Duodenal mucosa (tissue), 2 donors: ENCODE data around the gene IGFLR1.

Experiments
- H3K27ac ChIP-seq: one replicate; pipeline ENCODE4 v1.7.0; 2013; ENCODE audit warnings: low read depth, low read length
- H3K27me3 ChIP-seq, 2 donors: one replicate each; pipeline ENCODE4 v1.7.0; 2013; ENCODE audit warnings: low read length in 2 of 2, control low read depth in 1 of 2; ENCODE audit not compliant: insufficient read depth in 2 of 2, control insufficient read depth in 1 of 2
- H3K36me3 ChIP-seq, 2 donors: one replicate each; pipeline ENCODE4 v1.7.0; 2013; ENCODE audit warnings: low read length in 2 of 2, control low read depth in 1 of 2; ENCODE audit not compliant: insufficient read depth in 2 of 2, control insufficient read depth in 1 of 2
- H3K4me1 ChIP-seq, 2 donors: one replicate each; pipeline ENCODE4 v1.7.0; 2013; ENCODE audit warnings: low read length in 2 of 2, control low read depth in 1 of 2; ENCODE audit not compliant: insufficient read depth in 2 of 2, control insufficient read depth in 1 of 2
- H3K4me3 ChIP-seq, 2 donors: one replicate each; pipeline ENCODE4 v1.7.0; 2013; ENCODE audit warnings: low read length in 2 of 2, low read depth in 1 of 2
- H3K9ac ChIP-seq, 2 donors: one replicate each; pipeline ENCODE4 v1.7.0; 2013; ENCODE audit warnings: low read length in 2 of 2, low read depth in 1 of 2
- H3K9me3 ChIP-seq, 2 donors: one replicate each; pipeline ENCODE4 v1.7.0; 2013; ENCODE audit warnings: low read length in 2 of 2, control low read depth in 1 of 2; ENCODE audit not compliant: control insufficient read depth in 1 of 2

Gene IGFLR1

DNA sequence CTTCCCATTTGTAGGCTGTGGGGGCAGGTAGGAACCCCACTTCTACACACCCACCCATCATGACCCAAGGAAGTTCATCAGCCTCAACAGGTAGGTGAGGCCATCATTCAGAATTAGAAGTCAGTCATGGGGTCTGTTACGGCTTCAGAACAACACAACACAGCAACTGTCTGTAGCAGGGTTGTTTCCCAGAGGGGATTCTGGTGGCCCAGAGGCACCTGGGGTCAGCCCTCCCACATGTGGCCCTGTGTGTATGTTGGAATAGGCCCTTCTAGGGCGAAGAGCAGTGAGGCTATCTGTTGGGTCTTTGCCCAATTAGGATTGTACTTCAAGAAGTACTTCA, 3.4 kb downstream of the IGFLR1 start:
- Histone ChIP-seq H3K4me3 (no peak overlapping the region), H3K36me3 (peaks cover 33 to 49% of the 10 kb centered on the region in 2 donors), H3K27ac (no peak overlapping the region), H3K9me3 (no peaks in the 10 kb centered on the region), H3K27me3 (no peaks in the 10 kb centered on the region), H3K9ac (no peak overlapping the region), H3K4me1 (peaks cover 4 to 13% of the 10 kb centered on the region in 2 donors)

DNA sequence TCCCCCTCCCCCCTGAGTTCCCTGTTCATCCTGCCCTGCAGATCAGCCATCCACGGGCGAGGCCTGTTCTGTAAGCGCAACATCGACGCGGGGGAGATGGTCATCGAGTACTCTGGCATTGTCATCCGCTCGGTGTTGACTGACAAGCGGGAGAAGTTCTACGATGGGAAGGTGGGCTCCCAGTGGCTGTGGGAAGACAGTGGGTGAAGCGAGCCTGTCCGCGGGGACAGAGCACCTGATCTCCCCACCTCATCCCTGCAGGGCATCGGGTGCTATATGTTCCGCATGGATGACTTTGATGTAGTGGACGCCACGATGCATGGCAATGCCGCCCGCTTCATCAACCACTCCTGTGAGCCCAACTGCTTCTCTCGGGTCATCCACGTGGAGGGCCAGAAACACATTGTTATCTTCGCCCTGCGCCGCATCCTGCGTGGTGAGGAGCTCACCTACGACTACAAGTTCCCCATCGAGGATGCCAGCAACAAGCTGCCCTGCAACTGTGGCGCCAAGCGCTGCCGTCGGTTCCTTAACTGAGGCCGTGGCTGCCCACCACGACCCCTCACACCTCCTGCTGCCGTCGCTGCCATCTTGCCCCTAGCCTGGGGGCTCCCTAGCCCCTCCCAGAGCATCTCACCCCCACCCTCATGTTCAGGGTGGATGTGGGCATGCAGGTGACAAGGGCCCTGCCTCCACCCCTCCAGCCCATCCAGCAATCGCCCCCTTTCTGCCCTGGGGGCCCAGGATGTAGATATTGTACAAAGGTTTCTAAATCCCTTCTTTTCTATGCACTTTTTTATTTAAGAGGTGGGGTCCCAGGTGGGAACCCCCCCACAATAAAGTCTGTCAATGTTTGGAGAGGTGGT, 4.0 kb downstream of the IGFLR1 start:
- no peak overlapping the region for H3K9ac ChIP-seq
- H3K4me1 ChIP-seq: peaks cover 2 to 12% of the 10 kb centered on the region in 2 donors
- H3K27ac ChIP-seq: no peak overlapping the region
- H3K9me3 ChIP-seq: no peaks in the 10 kb centered on the region
- H3K27me3 ChIP-seq: no peaks in the 10 kb centered on the region
- H3K4me3 ChIP-seq: no peak overlapping the region
- H3K36me3 ChIP-seq: peaks cover 33 to 56% of the 10 kb centered on the region in 2 donors

DNA sequence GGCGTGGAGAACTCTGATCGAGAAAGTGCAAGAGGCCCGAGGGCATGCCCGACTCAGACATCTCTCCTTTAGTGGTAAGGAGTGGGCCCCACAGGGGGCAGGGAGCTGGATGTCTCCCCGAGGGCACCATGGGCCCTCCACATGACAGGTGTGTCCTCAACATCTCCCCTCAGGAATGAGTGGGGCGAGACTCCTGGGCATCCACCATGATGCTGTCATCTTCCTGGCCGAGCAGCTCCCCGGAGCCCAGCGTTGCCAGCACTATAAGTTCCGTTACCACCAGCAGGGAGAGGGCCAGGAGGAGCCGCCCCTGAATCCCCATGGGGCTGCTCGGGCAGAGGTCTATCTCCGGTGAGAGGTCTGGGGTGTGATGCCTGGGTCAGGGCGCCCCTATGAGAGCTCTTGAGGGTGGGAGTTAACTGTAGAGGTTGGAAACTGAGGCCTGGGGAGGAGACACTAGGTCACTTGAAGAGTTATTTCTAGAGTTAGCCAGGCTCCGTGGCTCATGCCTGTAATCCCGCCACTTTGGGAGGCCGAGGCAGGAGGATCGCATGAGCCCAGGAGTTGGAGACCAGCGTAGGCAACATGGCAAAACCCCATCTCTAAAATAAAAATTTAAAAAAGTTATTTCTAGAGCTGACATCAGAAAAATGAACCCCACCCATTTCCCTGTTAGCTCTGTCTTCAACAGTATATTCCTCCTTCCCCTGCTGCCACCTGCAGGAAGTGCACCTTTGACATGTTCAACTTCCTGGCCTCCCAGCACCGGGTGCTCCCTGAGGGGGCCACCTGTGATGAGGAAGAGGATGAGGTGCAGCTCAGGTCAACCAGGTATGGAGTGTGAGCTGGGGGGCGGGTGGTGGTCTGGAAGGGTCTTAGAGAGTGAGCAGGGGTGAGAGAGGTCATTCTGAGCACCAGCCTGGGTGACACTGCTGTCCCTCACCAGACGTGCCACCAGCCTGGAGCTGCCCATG, 5.1 kb downstream of the IGFLR1 start:
- no peaks in the 10 kb centered on the region for H3K27me3 ChIP-seq
- no peak overlapping the region for H3K4me3 ChIP-seq
- H3K9ac ChIP-seq: no peak overlapping the region
- H3K9me3 ChIP-seq: no peaks in the 10 kb centered on the region
- H3K36me3 ChIP-seq: peaks cover 32 to 60% of the 10 kb centered on the region in 2 donors
- H3K27ac ChIP-seq: no peak overlapping the region
- H3K4me1 ChIP-seq: peaks cover 2 to 12% of the 10 kb centered on the region in 2 donors

DNA sequence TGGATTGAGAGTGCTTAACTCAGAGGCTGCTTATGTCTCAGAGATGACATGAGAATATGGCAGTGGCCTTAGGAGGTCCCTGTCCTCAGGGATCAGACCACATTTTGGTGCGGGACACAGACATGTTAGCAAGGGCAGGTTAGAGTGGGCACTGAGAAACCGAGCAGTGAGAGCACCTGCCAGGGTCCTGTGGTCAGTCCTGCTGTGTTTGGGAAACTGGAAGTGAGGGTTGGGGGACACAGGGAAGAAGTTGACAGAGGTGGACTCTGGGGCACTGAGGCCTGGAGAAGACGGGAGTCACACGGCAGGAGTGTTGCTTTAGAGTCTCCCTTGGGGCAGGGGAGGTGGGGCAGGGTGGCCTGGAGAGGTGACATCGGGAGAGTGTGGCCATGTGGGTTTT, 7.4 kb downstream of the IGFLR1 start:
- no peaks in the 10 kb centered on the region for H3K27me3 ChIP-seq
- peaks cover 0 to 4% of the 10 kb centered on the region in 2 donors for H3K4me1 ChIP-seq
- H3K9me3 ChIP-seq: no peaks in the 10 kb centered on the region
- H3K9ac ChIP-seq: no peak overlapping the region
- H3K36me3 ChIP-seq: peaks cover 47 to 83% of the 10 kb centered on the region in 2 donors
- H3K27ac ChIP-seq: no peak overlapping the region
- no peak overlapping the region for H3K4me3 ChIP-seq

DNA sequence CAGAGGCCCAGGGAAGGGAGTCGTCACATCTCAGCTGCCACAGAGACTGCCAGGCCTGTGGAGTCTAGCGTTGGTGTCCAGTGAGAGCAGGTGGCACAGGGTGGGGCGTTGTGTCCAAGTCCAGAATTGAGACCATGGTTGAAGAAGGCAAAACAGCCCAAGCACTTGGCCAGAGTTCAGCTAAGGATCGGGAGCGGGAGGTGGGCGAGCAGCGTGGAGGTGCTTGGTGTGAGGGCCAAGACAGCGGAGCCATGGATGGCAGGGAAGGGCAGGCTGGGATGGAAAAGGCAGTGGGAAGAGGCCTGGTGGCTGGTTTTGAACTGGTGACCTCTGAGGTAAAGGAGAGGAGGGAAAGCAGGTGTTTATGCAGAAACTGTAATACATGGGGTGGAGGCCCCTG, 8.0 kb downstream of the IGFLR1 start:
- H3K27ac ChIP-seq: no peak overlapping the region
- H3K27me3 ChIP-seq: no peaks in the 10 kb centered on the region
- no peak overlapping the region for H3K9ac ChIP-seq
- peaks cover 53 to 89% of the 10 kb centered on the region in 2 donors for H3K36me3 ChIP-seq
- no peak overlapping the region for H3K4me3 ChIP-seq
- no peaks in the 10 kb centered on the region for H3K4me1 ChIP-seq
- H3K9me3 ChIP-seq: no peaks in the 10 kb centered on the region

DNA sequence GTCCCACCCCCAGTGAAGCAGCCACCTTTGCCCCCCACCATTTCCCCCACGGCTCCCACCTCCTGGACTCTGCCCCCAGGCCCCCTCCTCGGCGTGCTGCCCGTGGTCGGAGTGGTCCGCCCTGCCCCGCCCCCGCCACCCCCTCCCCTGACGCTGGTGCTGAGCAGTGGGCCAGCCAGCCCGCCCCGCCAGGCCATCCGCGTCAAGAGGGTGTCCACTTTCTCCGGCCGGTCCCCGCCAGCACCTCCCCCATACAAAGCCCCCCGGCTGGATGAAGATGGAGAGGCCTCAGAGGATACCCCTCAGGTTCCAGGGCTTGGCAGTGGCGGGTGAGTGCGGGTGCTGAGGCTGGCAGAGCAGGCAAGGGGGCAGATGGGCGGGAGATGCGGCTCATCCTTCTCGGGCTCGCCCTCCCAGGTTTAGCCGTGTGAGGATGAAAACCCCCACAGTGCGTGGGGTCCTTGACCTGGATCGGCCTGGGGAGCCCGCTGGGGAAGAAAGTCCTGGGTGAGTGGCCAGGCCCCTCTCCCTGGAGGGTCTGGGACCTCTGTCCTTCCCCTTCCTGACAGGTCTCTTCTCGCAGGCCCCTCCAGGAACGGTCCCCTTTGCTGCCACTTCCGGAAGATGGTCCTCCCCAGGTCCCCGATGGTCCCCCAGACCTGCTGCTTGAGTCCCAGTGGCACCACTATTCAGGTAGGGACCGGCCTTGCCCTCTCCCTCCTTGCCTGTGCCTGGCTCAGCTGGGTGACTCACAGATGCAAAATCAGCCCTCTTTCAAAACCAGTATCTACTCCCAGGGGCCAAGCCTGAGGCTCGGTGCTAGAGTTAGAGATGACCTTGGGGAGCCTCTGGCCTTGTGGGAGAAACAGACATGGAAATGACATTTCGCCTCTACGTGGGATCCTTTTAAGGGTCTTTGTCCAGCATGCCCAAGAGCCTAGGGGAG, 8.8 kb downstream of the IGFLR1 start:
- Histone ChIP-seq H3K27me3 (no peaks in the 10 kb centered on the region), H3K9me3 (no peaks in the 10 kb centered on the region), H3K4me3 (no peak overlapping the region), H3K9ac (no peak overlapping the region), H3K4me1 (no peaks in the 10 kb centered on the region), H3K27ac (no peak overlapping the region), H3K36me3 (peaks cover 57 to 90% of the 10 kb centered on the region in 2 donors)

DNA sequence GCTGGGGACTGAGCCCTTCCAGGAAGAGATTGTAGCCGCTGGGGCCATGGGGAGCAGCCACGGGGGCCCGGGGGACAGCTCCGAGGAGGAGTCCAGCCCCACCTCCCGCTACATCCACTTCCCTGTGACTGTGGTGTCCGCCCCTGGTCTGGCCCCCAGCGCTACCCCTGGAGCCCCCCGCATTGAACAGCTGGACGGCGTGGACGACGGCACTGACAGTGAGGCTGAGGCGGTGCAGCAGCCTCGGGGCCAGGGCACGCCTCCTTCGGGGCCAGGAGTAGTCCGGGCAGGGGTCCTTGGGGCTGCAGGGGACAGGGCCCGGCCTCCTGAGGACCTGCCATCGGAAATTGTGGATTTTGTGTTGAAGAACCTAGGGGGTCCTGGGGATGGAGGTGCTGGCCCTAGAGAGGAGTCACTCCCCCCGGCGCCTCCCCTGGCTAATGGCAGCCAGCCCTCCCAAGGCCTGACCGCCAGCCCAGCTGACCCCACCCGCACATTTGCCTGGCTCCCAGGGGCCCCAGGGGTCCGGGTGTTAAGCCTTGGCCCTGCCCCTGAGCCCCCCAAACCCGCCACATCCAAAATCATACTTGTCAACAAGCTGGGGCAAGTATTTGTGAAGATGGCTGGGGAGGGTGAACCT, 9.6 kb downstream of the IGFLR1 start:
- Histone ChIP-seq H3K36me3 (peaks cover 57 to 90% of the 10 kb centered on the region in 2 donors), H3K4me1 (no peaks in the 10 kb centered on the region), H3K27me3 (no peaks in the 10 kb centered on the region), H3K4me3 (no peak overlapping the region), H3K27ac (no peak overlapping the region), H3K9ac (no peak overlapping the region), H3K9me3 (no peaks in the 10 kb centered on the region)

DNA sequence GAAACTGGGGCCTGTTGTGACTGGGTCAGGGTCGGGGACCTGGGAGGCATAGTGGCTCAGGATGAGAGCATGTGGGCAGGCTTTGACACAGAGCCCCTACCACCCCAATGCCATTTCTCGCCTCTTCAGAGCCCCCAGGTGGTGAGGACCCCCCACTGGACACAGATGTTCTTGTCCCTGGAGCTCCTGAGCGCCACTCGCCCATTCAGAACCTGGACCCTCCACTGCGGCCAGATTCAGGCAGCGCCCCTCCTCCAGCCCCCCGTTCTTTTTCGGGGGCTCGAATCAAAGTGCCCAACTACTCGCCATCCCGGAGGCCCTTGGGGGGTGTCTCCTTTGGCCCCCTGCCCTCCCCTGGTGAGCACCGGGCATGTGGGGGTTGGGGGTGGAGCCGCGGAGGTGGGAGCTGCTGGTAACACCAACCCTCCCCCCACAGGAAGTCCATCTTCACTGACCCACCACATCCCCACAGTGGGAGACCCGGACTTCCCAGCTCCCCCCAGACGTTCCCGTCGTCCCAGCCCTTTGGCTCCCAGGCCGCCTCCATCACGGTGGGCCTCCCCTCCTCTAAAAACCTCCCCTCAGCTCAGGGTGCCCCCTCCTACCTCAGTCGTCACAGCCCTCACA, 10.4 kb downstream of the IGFLR1 start:
- H3K9me3 ChIP-seq: no peaks in the 10 kb centered on the region
- H3K27me3 ChIP-seq: no peaks in the 10 kb centered on the region
- no peak overlapping the region for H3K4me3 ChIP-seq
- H3K4me1 ChIP-seq: no peaks in the 10 kb centered on the region
- peaks cover 62 to 90% of the 10 kb centered on the region in 2 donors for H3K36me3 ChIP-seq
- H3K27ac ChIP-seq: no peak overlapping the region
- H3K9ac ChIP-seq: no peak overlapping the region

DNA sequence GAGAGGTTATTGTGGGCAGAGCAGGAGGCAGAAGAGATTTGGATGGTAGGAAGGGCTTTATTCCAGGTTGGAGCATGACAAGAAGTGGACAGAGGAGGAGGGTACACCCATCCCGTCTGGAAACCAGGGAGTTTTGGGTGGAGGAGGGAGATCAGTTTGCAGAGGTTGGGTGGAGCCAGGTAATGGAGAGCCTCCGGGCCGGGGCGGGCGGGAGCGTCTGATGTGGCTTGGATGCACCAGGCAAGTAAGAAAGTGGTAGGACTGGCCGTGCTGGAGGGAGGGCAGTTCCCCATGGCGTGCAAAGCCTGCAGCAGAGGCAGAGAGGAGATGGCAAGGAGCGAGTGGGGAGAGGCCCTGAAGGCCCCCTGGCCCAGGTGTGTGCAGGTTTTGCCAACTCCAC, 10.9 kb downstream of the IGFLR1 start:
- Histone ChIP-seq H3K9me3 (no peaks in the 10 kb centered on the region), H3K36me3 (peaks cover 60 to 89% of the 10 kb centered on the region in 2 donors), H3K27ac (no peak overlapping the region), H3K9ac (no peak overlapping the region), H3K27me3 (no peaks in the 10 kb centered on the region), H3K4me3 (no peak overlapping the region), H3K4me1 (no peaks in the 10 kb centered on the region)
